Neural cell (in vitro differentiated cells): ENCODE results near the gene RGS5. TPM values are rescaled to one million over a fixed set of nuclear protein-coding genes. Genes with fewer than 3 reads are reported as not detected.

Source experiments
- H2AFZ ChIP-seq: fragments of 200-600, 300-800 bp; sonication (generic), shearing (Covaris generic); 2 replicates; pipeline ENCODE4 v1.6.0; 2014; ENCODE audit warnings: low read depth, mild to moderate bottlenecking, antibody characterized with exemption, low read length, moderate library complexity
- H3F3A ChIP-seq: fragments of 200-600 bp; shearing (Covaris generic); 2 replicates; pipeline ENCODE4 v1.6.1; 2016; ENCODE audit warnings: mild to moderate bottlenecking, moderate library complexity, mixed read lengths, antibody characterized with exemption, low read length; ENCODE audit not compliant: insufficient read depth, poor library complexity, severe bottlenecking
- H3K27ac ChIP-seq: fragments of 200-600, 300-800 bp; sonication (generic), shearing (Covaris generic); 2 replicates; pipeline ENCODE4 v1.5.1; 2014; ENCODE audit warnings: mild to moderate bottlenecking, low read length, moderate library complexity
- H3K27me3 ChIP-seq: fragments of 300-800, 200-600 bp; sonication (generic), shearing (Covaris generic); 2 replicates; pipeline ENCODE4 v1.6.0; 2014; ENCODE audit warnings: mild to moderate bottlenecking, low read depth, low read length, moderate library complexity; ENCODE audit not compliant: insufficient read depth
- H3K36me3 ChIP-seq: fragments of 300-800, 200-600 bp; sonication (generic), shearing (Covaris generic); 2 replicates; pipeline ENCODE4 v1.5.1; 2014; ENCODE audit warnings: mild to moderate bottlenecking, antibody characterized with exemption, low read length, moderate library complexity; ENCODE audit not compliant: insufficient read depth
- H3K4me2 ChIP-seq: fragments of 300-800, 200-600 bp; sonication (generic), shearing (Covaris generic); 2 replicates; pipeline ENCODE4 v1.6.0; 2014; ENCODE audit warnings: mild to moderate bottlenecking, low read length
- H3K4me3 ChIP-seq: fragments of 300-800, 200-600 bp; sonication (generic), shearing (Covaris generic); 2 replicates; pipeline ENCODE4 v1.5.1; 2014; ENCODE audit warnings: mild to moderate bottlenecking, low read length, moderate library complexity
- H3K79me2 ChIP-seq: fragments of 200-600 bp; shearing (Covaris generic); replicated peaks from 2 replicates; pipeline ENCODE4 v1.6.0; 2014; ENCODE audit warnings: mild to moderate bottlenecking, low read length, moderate library complexity; ENCODE audit not compliant: insufficient read depth
- H3K9ac ChIP-seq: fragments of 300-800, 200-600 bp; sonication (generic), shearing (Covaris generic); 2 replicates; pipeline ENCODE4 v1.6.1; 2016; ENCODE audit warnings: mild to moderate bottlenecking, low read length, mixed read lengths
- H3K9me2 ChIP-seq: fragments of 200-600 bp; shearing (Covaris generic); 2 replicates; pipeline ENCODE4 v1.6.1; 2016; ENCODE audit warnings: mild to moderate bottlenecking, low read length, mixed read lengths; ENCODE audit not compliant: insufficient read depth
- H3K9me3 ChIP-seq: fragments of 200-600, 300-800 bp; sonication (generic), shearing (Covaris generic); 2 replicates; pipeline ENCODE4 v1.6.1; 2016; ENCODE audit warnings: mild to moderate bottlenecking, mixed run types, low read length, moderate library complexity, mixed read lengths
- H4K20me1 ChIP-seq: fragments of 200-600 bp; shearing (Covaris generic); 2 replicates; pipeline ENCODE4 v1.6.1; 2016; ENCODE audit warnings: mild to moderate bottlenecking, mixed run types; ENCODE audit not compliant: insufficient read depth
- CTCF ChIP-seq: fragments of 450-650 bp; IDR thresholded peaks from 2 replicates; pipeline ENCODE4 v1.5.1; 2014; ENCODE audit warnings: antibody characterized with exemption, mild to moderate bottlenecking, moderate library complexity; ENCODE audit not compliant: poor library complexity, severe bottlenecking
- EP300 ChIP-seq: fragments of 450-650 bp; conservative IDR thresholded peaks from 2 replicates; pipeline ENCODE4 v1.6.1; 2014; ENCODE audit warnings: antibody characterized with exemption, mild to moderate bottlenecking, moderate library complexity; ENCODE audit not compliant: poor library complexity, severe bottlenecking
- EZH2 ChIP-seq: fragments of 200-600, 300-800 bp; shearing (Covaris generic), sonication (generic); IDR thresholded peaks from 2 replicates; pipeline ENCODE4 v1.6.1; 2014; ENCODE audit warnings: antibody characterized with exemption, low read length, borderline replicate concordance, mild to moderate bottlenecking; ENCODE audit not compliant: insufficient read depth, poor library complexity, severe bottlenecking
- MXI1 ChIP-seq: fragments of 450-650 bp; conservative IDR thresholded peaks from 2 replicates; pipeline ENCODE4 v1.6.1; 2014; ENCODE audit warnings: antibody characterized with exemption, mild to moderate bottlenecking; ENCODE audit not compliant: poor library complexity, severe bottlenecking
- POLR2AphosphoS5 ChIP-seq: IDR thresholded peaks from 2 replicates; pipeline ENCODE4 v1.6.1; 2012
- RAD21 ChIP-seq: fragments of 450-650 bp; conservative IDR thresholded peaks from 2 replicates; pipeline ENCODE4 v1.6.1; 2014; ENCODE audit warnings: antibody characterized with exemption, mild to moderate bottlenecking, moderate library complexity
- SMC3 ChIP-seq: fragments of 450-650 bp; conservative IDR thresholded peaks from 2 replicates; pipeline ENCODE4 v1.6.1; 2014; ENCODE audit warnings: antibody characterized with exemption, mild to moderate bottlenecking, moderate library complexity; ENCODE audit not compliant: poor library complexity
- TAF1 ChIP-seq: IDR thresholded peaks from 2 replicates; pipeline ENCODE4 v1.6.1; 2012; ENCODE audit warnings: low read depth
- polyA plus RNA-seq: library from polyadenylated mRNA; depleted of rRNA; stranded (reverse); fragments of >200 nt; gene quantifications from 2 replicates; pipeline ENCODE4 v1.2.3, GENCODE V29; 2014
- TF ChIP-seq, protein P1 (sequence below): IDR thresholded peaks from 2 replicates; pipeline ENCODE4 v1.6.1; 2012; ENCODE audit warnings: borderline replicate concordance

RGS5 gene
- polyA plus RNA-seq, 1 donor from 2014 or later, result 6.5 TPM

- no peak overlapping the region for H2AFZ ChIP-seq
- no peak overlapping the region for H3K27ac ChIP-seq
- H3K9me2 ChIP-seq, result no peaks in the 10 kb centered on the region
- no peaks in the 10 kb centered on the region for H3K36me3 ChIP-seq
- no peak for TF ChIP-seq RAD21
- TF ChIP-seq, protein P1, sequence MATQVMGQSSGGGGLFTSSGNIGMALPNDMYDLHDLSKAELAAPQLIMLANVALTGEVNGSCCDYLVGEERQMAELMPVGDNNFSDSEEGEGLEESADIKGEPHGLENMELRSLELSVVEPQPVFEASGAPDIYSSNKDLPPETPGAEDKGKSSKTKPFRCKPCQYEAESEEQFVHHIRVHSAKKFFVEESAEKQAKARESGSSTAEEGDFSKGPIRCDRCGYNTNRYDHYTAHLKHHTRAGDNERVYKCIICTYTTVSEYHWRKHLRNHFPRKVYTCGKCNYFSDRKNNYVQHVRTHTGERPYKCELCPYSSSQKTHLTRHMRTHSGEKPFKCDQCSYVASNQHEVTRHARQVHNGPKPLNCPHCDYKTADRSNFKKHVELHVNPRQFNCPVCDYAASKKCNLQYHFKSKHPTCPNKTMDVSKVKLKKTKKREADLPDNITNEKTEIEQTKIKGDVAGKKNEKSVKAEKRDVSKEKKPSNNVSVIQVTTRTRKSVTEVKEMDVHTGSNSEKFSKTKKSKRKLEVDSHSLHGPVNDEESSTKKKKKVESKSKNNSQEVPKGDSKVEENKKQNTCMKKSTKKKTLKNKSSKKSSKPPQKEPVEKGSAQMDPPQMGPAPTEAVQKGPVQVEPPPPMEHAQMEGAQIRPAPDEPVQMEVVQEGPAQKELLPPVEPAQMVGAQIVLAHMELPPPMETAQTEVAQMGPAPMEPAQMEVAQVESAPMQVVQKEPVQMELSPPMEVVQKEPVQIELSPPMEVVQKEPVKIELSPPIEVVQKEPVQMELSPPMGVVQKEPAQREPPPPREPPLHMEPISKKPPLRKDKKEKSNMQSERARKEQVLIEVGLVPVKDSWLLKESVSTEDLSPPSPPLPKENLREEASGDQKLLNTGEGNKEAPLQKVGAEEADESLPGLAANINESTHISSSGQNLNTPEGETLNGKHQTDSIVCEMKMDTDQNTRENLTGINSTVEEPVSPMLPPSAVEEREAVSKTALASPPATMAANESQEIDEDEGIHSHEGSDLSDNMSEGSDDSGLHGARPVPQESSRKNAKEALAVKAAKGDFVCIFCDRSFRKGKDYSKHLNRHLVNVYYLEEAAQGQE, result no peak
- TF ChIP-seq CTCF, result no peak
- no peaks in the 10 kb centered on the region for H4K20me1 ChIP-seq
- H3F3A ChIP-seq, result no peaks in the 10 kb centered on the region
- H3K79me2 ChIP-seq, result no peaks in the 10 kb centered on the region
- no peak overlapping the region for H3K4me3 ChIP-seq
- no peaks in the 10 kb centered on the region for H3K9me3 ChIP-seq
- no peaks in the 10 kb centered on the region for H3K27me3 ChIP-seq
- no peak overlapping the region for H3K9ac ChIP-seq
- H3K4me2 ChIP-seq, result no peak overlapping the region
Observed at GRCh38 chr1:163172596-163172995, 30.1 kb downstream of the RGS5 start.

DNA sequence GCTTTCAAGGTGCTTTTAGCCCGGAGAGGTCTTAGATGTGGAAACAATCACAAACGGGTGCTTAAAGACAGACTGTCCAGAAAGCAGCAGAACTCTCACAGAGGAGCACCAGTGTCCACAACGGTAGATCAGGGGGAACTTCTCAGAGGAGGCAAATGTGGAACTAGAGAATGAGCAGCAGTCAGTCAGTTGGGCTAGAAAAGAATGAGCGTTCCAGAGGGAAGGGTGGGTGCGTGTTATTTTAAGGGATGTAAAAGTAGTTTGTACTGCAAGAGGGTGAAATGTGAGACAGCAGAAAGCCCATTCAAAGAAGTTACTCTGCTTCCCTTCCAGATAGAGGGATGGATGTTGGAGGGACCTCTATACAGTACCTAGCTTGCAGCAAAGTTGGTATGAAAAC is 30.9 kb downstream of the RGS5 start:
- Histone ChIP-seq H3K27ac (no peak overlapping the region), H3K79me2 (no peaks in the 10 kb centered on the region), H3K9ac (no peak overlapping the region), H4K20me1 (no peaks in the 10 kb centered on the region), H3K4me3 (no peak overlapping the region), H3K9me3 (no peaks in the 10 kb centered on the region), H3K9me2 (no peaks in the 10 kb centered on the region), H2AFZ (no peak overlapping the region), H3K27me3 (no peaks in the 10 kb centered on the region), H3K36me3 (no peaks in the 10 kb centered on the region), H3K4me2 (no peak overlapping the region), H3F3A (no peaks in the 10 kb centered on the region)
- TF ChIP-seq, protein P1, result no peak
- TF ChIP-seq RAD21, result no peak
- no peak for TF ChIP-seq SMC3
- TF ChIP-seq TAF1, result no peak
- TF ChIP-seq MXI1, result no peak
- no peak for TF ChIP-seq CTCF
- TF ChIP-seq EP300, result no peak
- TF ChIP-seq EZH2, result no peak
- no peak for TF ChIP-seq POLR2AphosphoS5
